Cardiac septum (tissue), 1 donor: Measurements from ENCODE around the gene GADD45B. TPM values are rescaled to one million over a fixed set of nuclear protein-coding genes. Genes with fewer than 3 reads are reported as not detected.

Source experiments
- microRNA-seq: library from miRNA; unstranded; fragments of <30 nt; microRNA quantifications from one replicate; pipeline ENCODE4 v1.2.0, GENCODE V29; 2020
- total RNA-seq: library from RNA; stranded (reverse); fragmentation: NEBNext Ultra II Directional; extraction: Animal tissue kit (Norgen Biotek cat#: 25700); gene quantifications from one replicate; pipeline ENCODE4 v1.2.1, GENCODE V29; 2021
- donor health status: DM: no; HTN: no; CAD: no.

Gene GADD45B
- total RNA-seq, 1 donor from 2014 or later = 54.4 TPM

Small RNA genes within 50 kb of the gene (microRNA-seq; reads per million reads assigned to microRNA genes)
- gene MIR7108 = not detected

Other genes with a start within 250 kb of the GADD45B start
- gene PLEKHJ1, start 239.8 kb upstream of the GADD45B start, total RNA-seq = 51.2 TPM
- gene SF3A2, start 239.3 kb upstream of the GADD45B start, total RNA-seq = 34.1 TPM
- gene AMH, start 226.8 kb upstream of the GADD45B start, total RNA-seq = 1.5 TPM
- gene JSRP1, start 219.7 kb upstream of the GADD45B start, total RNA-seq = 0.46 TPM
- gene PEAK3, start 194.0 kb upstream of the GADD45B start, total RNA-seq = 0.19 TPM
- not detected for gene LINGO3, start 168.0 kb upstream of the GADD45B start, total RNA-seq
- gene LSM7, start 147.5 kb upstream of the GADD45B start, total RNA-seq = 42.7 TPM
- 27.4 TPM for gene SPPL2B, start 147.4 kb upstream of the GADD45B start, total RNA-seq
- not detected for gene TMPRSS9, start 115.9 kb upstream of the GADD45B start, total RNA-seq
- gene TIMM13, start 48.5 kb upstream of the GADD45B start, total RNA-seq = 57.3 TPM
- gene LMNB2, start 19.2 kb upstream of the GADD45B start, total RNA-seq = 13.2 TPM
- gene GNG7, start 226.6 kb downstream of the GADD45B start, total RNA-seq = 30.9 TPM
- gene DIRAS1, start 245.2 kb downstream of the GADD45B start, total RNA-seq = 113 TPM